Measurements from ENCODE around the gene TBX10. TPM values are rescaled to one million over a fixed set of nuclear protein-coding genes. Genes with fewer than 3 reads are reported as not detected.

Gene TBX10
- total and polyA plus RNA-seq, 2 donors (not counting 3 experiments of a cell fraction or from before 2014, with no cell fraction given), result not detected

DNA sequence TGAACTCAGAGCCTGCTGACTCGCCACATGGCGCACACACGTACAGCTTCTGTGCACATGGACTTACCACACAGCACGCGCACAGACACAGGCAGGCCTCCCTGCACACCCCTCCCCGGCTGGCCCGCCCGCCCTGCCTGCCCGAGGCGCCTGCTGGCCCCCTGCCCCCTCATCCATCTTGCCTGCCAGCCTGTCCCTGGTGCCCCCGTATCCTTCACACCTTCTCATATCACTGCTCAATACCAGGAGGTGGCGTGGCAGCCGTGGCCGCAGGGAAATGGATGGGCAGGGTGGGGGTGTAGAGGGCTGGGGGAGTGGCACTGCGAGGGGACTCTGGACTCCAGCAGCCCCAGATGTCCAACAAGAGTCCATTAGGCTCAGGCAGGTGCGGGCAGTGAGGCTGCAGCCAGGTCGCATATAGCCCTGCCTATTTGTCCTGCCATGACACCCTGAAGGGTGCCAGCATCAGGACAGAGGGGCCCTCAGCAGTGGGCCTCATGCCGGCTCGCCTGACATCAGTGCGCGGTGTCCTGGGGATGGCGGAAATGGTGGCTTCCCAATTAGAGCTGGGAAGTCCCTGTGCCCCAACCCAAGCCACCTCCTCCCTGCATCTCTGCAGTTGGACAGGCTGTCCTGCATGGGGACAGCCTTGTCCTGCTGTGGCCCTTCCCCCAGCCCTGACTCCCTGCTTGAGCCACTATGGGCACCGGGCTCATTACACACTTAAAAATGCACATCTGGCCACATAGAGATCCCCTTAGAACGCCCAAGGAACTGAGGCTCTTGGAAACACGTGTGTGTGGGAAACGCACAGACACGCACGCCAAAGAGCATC, 2.0 kb upstream of the TBX10 start:
- Histone ChIP-seq H3K27ac (ENCODE audit: insufficient read depth, low read depth, low read length) (no peak overlapping the region), H3K27me3 (ENCODE audit: control insufficient read depth in 2 of 2, insufficient read depth in 2 of 2, low read length in 2 of 2) (no peaks in the 10 kb centered on the region), H3K4me1 (ENCODE audit: control insufficient read depth, extremely low read depth, insufficient read depth, low read length) (no peaks in the 10 kb centered on the region), H3K9me1 (replicated peaks; ENCODE audit: control insufficient read depth, extremely low read depth, insufficient read depth, low read length) (no peaks in the 10 kb centered on the region), H3K9ac (replicated peaks; ENCODE audit: extremely low read depth, insufficient read depth, low read length) (no peak overlapping the region), H4K20me1 (replicated peaks; ENCODE audit: control insufficient read depth, extremely low read depth, insufficient read depth, low read length) (no peaks in the 10 kb centered on the region), H2AFZ (ENCODE audit: low read depth, low read length) (no peak overlapping the region), H3K4me2 (ENCODE audit: insufficient read depth, low read length) (no peak overlapping the region), H3K79me2 (ENCODE audit: control insufficient read depth, insufficient read depth, low read length) (no peaks in the 10 kb centered on the region), H3K9me3 (replicated peaks; ENCODE audit: control insufficient read depth, insufficient read depth, low read length) (no peaks in the 10 kb centered on the region), H3K4me3 (replicated peaks in 1 of 3; ENCODE audit: insufficient read depth in 1 of 3, low read depth in 1 of 3, low read length in 3 of 3) (no peak overlapping the region), H3K36me3 (ENCODE audit: control insufficient read depth in 2 of 2, extremely low read depth in 1 of 2, insufficient read depth in 2 of 2, low read length in 2 of 2) (no peaks in the 10 kb centered on the region)
- DNase-seq (ENCODE audit: low read depth, low spot score), result no peak
- CTCF ChIA-PET, result interaction anchor here (2.2 kb wide), 1 partner anchor 12 kb away, joined by 12 read pairs; the partner anchor contains the start of gene NUDT8
- TF ChIP-seq EZH2 (IDR thresholded peaks at IDR 0.05; ENCODE audit: borderline replicate concordance, low read depth, low read length, severe bottlenecking), result no peak
- TF ChIP-seq FOS (IDR thresholded peaks at IDR 0.05; ENCODE audit: borderline replicate concordance, insufficient read depth, low read length), result no peak
- TF ChIP-seq GATA2 (IDR thresholded peaks at IDR 0.05; ENCODE audit: insufficient read depth, insufficient read length, low read depth, low read length), result no peak
- no peak for TF ChIP-seq POLR2AphosphoS5 (IDR thresholded peaks at IDR 0.05; ENCODE audit: insufficient read depth, low read depth, low read length)
- TF ChIP-seq, protein P1, sequence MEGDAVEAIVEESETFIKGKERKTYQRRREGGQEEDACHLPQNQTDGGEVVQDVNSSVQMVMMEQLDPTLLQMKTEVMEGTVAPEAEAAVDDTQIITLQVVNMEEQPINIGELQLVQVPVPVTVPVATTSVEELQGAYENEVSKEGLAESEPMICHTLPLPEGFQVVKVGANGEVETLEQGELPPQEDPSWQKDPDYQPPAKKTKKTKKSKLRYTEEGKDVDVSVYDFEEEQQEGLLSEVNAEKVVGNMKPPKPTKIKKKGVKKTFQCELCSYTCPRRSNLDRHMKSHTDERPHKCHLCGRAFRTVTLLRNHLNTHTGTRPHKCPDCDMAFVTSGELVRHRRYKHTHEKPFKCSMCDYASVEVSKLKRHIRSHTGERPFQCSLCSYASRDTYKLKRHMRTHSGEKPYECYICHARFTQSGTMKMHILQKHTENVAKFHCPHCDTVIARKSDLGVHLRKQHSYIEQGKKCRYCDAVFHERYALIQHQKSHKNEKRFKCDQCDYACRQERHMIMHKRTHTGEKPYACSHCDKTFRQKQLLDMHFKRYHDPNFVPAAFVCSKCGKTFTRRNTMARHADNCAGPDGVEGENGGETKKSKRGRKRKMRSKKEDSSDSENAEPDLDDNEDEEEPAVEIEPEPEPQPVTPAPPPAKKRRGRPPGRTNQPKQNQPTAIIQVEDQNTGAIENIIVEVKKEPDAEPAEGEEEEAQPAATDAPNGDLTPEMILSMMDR (IDR thresholded peaks at IDR 0.05; ENCODE audit: extremely low read depth in 1 of 2, insufficient read depth in 1 of 2, low read depth in 1 of 2, low read length in 2 of 2), result no peak
- TF ChIP-seq POLR2A (IDR thresholded peaks at IDR 0.05; ENCODE audit: low read depth, low read length), result no peak
- TF ChIP-seq, protein P2, sequence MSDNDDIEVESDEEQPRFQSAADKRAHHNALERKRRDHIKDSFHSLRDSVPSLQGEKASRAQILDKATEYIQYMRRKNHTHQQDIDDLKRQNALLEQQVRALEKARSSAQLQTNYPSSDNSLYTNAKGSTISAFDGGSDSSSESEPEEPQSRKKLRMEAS (IDR thresholded peaks at IDR 0.05; ENCODE audit: insufficient read depth, insufficient read length), result no peak
- no peak for TF ChIP-seq MYC (IDR thresholded peaks at IDR 0.05; ENCODE audit: low read depth, low read length)
- dilution Hi-C loops (cut with MboI; ENCODE audit: extremely low pct_ligation_motif_present, low sequenced_read_pairs), result no loop called here
- no TSS peak for BruUV-seq (replicated peaks)
- no peak for FAIRE-seq
- intact Hi-C loops (cut with micrococcal nuclease), result no loop called here
- POLR2A ChIA-PET, result no interaction called here
